ENCODE measurements around the gene TTC36. TPM values are rescaled to one million over a fixed set of nuclear protein-coding genes. Genes with fewer than 3 reads are reported as not detected.

The TTC36 gene
- total and polyA plus RNA-seq, 9 of the 15 experiments (the other 6 are each of a cell fraction or from before 2014, with no cell fraction given) = 0.22 to 0.23 TPM; not detected in 7

DNA sequence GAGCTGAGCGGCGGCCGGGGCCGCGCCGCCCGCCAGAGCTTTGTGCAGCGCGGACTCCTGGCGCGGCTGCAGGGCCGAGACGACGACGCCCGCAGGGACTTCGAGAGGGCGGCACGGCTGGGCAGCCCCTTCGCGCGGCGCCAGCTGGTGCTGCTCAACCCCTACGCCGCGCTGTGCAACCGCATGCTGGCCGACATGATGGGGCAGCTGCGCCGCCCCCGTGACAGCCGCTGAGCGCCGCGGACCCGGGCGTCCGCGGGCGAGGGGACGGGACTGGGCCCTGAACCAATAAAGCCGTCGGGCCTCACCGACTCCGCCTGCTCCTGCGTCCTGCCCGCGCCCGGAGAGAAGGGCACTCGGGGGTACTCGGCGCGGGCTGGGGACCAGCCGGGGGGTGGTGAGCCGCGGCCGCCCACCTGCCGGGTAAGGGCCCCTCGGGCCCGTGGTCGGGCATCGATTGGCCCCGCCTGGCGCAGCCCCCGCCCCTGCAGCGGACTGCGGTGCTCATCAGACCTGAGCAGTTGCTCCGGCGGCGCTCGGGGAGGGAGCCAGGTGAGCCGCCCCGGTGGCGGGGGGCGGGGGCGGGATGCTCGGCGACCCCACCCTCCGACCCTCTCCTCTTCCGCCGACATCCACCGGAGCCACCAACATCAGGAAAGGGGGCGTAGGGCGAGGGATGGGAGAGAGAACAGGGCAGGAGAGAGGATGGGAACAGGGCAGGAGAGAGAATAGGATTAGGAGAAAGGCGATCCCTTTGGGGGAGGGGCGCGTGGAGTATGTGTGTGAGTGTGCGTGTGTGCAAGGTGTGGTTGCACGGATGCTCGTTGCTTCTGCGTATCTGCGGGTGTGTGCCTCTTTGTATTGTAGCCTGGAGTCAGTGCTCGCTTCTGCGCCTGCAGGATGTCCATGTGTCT is 3.7 kb downstream of the TTC36 start, which contains the start of gene TMEM25:
TMEM25 (plus strand) TSS at position 510 of the 914 bp plus-strand sequence. CDS start 610 bp downstream, outside the sequence.
- Histone ChIP-seq H3K36me3 (ENCODE audit: control insufficient read depth, insufficient read depth, low read length) (no peaks in the 10 kb centered on the region; the same call in 2 of the 3 replicates), H3K9me1 (ENCODE audit: control insufficient read depth, insufficient read depth, low read length) (no peaks in the 10 kb centered on the region), H2AFZ (ENCODE audit: low read depth, low read length) (peak within 1 kb of the TSS; percentile 91), H3K4me3 (peak within 1 kb of the TSS; percentile 65), H3K27ac (ENCODE audit: extremely low read depth, low read depth, low read length) (peak within 1 kb of the TSS; percentile 52), H3K4me2 (ENCODE audit: insufficient read depth, low read length) (peak within 1 kb of the TSS; percentile 85), H3K79me2 (ENCODE audit: control insufficient read depth, insufficient read depth, low read length) (no peaks in the 10 kb centered on the region; the same call in 2 of the 3 replicates), H3K9ac (ENCODE audit: insufficient read depth in 1 of 2, low read depth in 2 of 2, low read length in 2 of 2) (peak within 1 kb of the TSS; percentile 69 to 91), H3K4me1 (replicated peaks in 1 of 2; ENCODE audit: control insufficient read depth in 2 of 2, insufficient read depth in 2 of 2, low read length in 2 of 2) (peaks cover 9 to 43% of the 10 kb centered on the region in 2 experiments; a peak in 4 of 5 replicates), H3K27me3 (ENCODE audit: control insufficient read depth in 2 of 2, insufficient read depth in 2 of 2, low read length in 2 of 2) (no peaks in the 10 kb centered on the region), H3K9me3 (replicated peaks; ENCODE audit: control insufficient read depth, insufficient read depth, low read depth, low read length) (no peaks in the 10 kb centered on the region), H4K20me1 (replicated peaks; ENCODE audit: control insufficient read depth, insufficient read depth, low read length) (no peaks in the 10 kb centered on the region)
- intact Hi-C loops (cut with micrococcal nuclease) = loop anchor here (5.0 kb wide), 1 partner anchor 36 kb away; the partner anchor contains the start of gene IFT46
- BruUV-seq (replicated peaks) = no TSS peak
- in situ Hi-C loops (cut with MboI) = no loop called here
- ChIA-PET CTCF (ENCODE audit: low intra/inter-chr PET ratio) (interaction anchor here (0.6 kb wide), 1 partner anchor 185 kb away, joined by 3 read pairs; no protein-coding TSS in a partner anchor), POLR2A (interaction anchor here (0.6 to 1.2 kb wide), 5 partner anchors 16 to 1253 kb away, joined by 3 to 8 read pairs (median 3); partner anchors contain the start of gene ARCN1)
- ATAC-seq = peak; percentile 83
- FAIRE-seq = no peak
- 3% methylated on average over 76 of the region's 94 CpGs for WGBS (ENCODE audit: insufficient coverage, low coverage, missing lambda C conversion rate)
- peak; percentile 70 to 93 (median 90) for DNase-seq (ENCODE audit: extremely low read depth in 1 of 4, low spot score in 3 of 4)
- TF ChIP-seq ZNF232 (CRISPR knock-in tag; IDR thresholded peaks at IDR 0.05) (0 out of 2 replicates have a peak, but pooled peaks have one; percentile 42), HDAC1 (IDR thresholded peaks at IDR 0.05) (peak in 1 of 2 experiments; percentile 56; a peak in 2 of 4 replicates), PHF20 (IDR thresholded peaks at IDR 0.05; ENCODE audit: partially characterized antibody) (peak; percentile 61), NFIC (IDR thresholded peaks at IDR 0.05) (peak; percentile 75), TAF1 (IDR thresholded peaks at IDR 0.05; ENCODE audit: control insufficient read depth, extremely low read depth, insufficient read depth, low read length, severe bottlenecking) (no peak), SUPT5H (IDR thresholded peaks at IDR 0.05) (peak; percentile 49; the same call in 1 of the 2 replicates), BCOR (IDR thresholded peaks at IDR 0.05) (peak; percentile 28; the same call in 1 of the 2 replicates), MECOM (CRISPR knock-in tag; IDR thresholded peaks at IDR 0.05) (0 out of 2 replicates have a peak, but pooled peaks have one; percentile 27), PHF21A (IDR thresholded peaks at IDR 0.05; ENCODE audit: borderline replicate concordance, low read depth) (peak; percentile 62; the same call in 1 of the 2 replicates), PYGO2 (tag; IDR thresholded peaks at IDR 0.05) (no peak), DPF2 (IDR thresholded peaks at IDR 0.05) (0 out of 2 replicates have a peak, but pooled peaks have one; percentile 32), ZNF263 (CRISPR knock-in tag; IDR thresholded peaks at IDR 0.05; ENCODE audit: borderline replicate concordance) (peak; percentile 51; the same call in 1 of the 2 replicates), ZNF431 (CRISPR knock-in tag; IDR thresholded peaks at IDR 0.05) (peak; percentile 72), BHLHE40 (IDR thresholded peaks at IDR 0.05; ENCODE audit: low read length) (no peak), ZNF76 (CRISPR knock-in tag; IDR thresholded peaks at IDR 0.05; ENCODE audit: borderline replicate concordance) (no peak)
- TF ChIP-seq, protein P1, sequence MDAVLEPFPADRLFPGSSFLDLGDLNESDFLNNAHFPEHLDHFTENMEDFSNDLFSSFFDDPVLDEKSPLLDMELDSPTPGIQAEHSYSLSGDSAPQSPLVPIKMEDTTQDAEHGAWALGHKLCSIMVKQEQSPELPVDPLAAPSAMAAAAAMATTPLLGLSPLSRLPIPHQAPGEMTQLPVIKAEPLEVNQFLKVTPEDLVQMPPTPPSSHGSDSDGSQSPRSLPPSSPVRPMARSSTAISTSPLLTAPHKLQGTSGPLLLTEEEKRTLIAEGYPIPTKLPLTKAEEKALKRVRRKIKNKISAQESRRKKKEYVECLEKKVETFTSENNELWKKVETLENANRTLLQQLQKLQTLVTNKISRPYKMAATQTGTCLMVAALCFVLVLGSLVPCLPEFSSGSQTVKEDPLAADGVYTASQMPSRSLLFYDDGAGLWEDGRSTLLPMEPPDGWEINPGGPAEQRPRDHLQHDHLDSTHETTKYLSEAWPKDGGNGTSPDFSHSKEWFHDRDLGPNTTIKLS (IDR thresholded peaks at IDR 0.05; ENCODE audit: borderline replicate concordance, low read depth) = 0 out of 2 replicates have a peak, but pooled peaks have one; percentile 56
- TF ChIP-seq, protein P2, sequence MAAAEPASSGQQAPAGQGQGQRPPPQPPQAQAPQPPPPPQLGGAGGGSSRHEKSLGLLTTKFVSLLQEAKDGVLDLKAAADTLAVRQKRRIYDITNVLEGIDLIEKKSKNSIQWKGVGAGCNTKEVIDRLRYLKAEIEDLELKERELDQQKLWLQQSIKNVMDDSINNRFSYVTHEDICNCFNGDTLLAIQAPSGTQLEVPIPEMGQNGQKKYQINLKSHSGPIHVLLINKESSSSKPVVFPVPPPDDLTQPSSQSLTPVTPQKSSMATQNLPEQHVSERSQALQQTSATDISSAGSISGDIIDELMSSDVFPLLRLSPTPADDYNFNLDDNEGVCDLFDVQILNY (CRISPR knock-in tag; IDR thresholded peaks at IDR 0.05) = no peak
- TF ChIP-seq, protein P3, sequence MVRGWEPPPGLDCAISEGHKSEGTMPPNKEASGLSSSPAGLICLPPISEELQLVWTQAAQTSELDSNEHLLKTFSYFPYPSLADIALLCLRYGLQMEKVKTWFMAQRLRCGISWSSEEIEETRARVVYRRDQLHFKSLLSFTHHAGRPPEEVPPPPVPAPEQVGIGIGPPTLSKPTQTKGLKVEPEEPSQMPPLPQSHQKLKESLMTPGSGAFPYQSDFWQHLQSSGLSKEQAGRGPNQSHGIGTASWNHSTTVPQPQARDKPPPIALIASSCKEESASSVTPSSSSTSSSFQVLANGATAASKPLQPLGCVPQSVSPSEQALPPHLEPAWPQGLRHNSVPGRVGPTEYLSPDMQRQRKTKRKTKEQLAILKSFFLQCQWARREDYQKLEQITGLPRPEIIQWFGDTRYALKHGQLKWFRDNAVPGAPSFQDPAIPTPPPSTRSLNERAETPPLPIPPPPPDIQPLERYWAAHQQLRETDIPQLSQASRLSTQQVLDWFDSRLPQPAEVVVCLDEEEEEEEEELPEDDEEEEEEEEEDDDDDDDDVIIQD (CRISPR knock-in tag; IDR thresholded peaks at IDR 0.05) = no peak
